Measurements from ENCODE around the gene TCERG1L.
"Not testable (repeated sequence)": the region's sequence is repeated elsewhere in the genome, so short reads cannot be mapped to it uniquely, and the experiment has no call there.

TCERG1L gene

DNA sequence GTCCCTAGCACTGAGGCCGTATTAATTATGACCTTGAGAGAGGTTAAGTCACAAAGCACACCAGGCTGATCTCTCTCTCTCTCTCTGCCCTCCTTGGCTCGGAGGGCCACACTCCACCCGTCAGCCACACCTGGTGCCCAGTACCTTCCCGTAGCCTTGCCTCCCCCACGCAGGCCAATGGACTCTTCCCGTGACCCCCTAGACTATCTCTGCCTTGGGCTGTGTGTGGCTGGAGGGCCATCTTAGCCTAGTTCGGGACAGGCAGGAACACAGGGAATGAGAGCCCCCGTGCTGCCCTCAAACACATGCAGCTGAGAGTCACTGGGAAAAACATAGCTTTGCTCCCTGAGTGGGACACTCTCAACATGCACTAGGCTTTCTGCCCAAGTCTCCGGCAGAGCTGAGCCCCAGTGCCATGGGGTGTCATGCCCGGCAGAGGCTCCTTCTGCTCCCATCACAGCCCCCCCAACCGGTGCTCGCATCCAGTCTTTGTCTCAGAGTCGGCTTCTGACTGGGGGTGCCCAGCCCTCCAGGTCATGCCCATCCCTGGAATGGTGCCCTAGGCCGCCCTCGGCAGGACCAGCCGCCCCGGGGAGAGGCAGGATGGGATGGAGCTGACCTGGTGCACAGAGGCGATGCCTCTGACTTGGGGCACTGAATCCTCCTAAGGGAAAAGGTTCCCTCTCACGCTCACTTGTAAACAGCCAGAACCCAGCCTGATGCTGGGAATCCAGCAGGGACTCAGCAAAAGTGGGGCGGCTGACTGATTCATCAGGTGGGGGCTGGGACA lies 63.0 kb downstream of the TCERG1L start:
- DNase-seq (ENCODE audit: low read depth in 3 of 3): no peak

- no peak for DNase-seq (ENCODE audit: low read depth in 3 of 3)
These were observed 63.6 kb downstream of the TCERG1L start for GRCh38 chr10:131247873-131248272.

- DNase-seq (ENCODE audit: low read depth in 3 of 3): no peak
These were observed 64.7 kb downstream of the TCERG1L start for GRCh38 chr10:131246775-131247174.

- DNase-seq (ENCODE audit: low read depth in 3 of 3): no peak
These were observed 65.4 kb downstream of the TCERG1L start for GRCh38 chr10:131246089-131246488.

DNA sequence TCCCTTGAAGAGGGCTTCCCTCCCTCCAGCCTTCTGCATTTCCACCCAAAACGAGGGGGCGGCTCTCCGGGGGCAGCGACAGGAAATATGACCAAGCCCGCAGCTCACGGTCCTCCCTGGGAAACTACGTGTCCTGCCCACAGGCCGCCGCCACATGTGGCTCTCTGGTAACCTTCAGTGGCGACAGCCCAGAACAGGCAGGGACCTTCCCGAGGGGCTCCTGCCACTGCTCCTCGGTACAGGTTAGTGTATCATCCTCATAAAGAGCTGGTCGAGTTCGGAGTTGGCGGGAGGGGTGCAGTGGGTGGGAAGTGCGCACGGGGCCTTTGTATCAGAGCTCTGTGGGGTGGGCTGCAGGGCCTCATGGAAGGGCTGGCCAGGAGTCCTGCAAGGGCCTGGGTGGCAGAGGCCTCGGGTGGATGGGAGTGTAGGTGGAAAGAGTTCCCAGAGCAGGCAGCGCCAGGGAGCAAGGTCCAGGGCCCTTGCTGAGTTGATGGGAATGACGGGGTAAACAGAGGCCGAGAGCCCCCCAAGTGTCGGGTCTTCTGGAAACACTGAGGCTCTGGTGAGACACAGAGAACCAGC lies 66.0 kb downstream of the TCERG1L start:
- no peak for DNase-seq (ENCODE audit: low read depth in 3 of 3)

DNA sequence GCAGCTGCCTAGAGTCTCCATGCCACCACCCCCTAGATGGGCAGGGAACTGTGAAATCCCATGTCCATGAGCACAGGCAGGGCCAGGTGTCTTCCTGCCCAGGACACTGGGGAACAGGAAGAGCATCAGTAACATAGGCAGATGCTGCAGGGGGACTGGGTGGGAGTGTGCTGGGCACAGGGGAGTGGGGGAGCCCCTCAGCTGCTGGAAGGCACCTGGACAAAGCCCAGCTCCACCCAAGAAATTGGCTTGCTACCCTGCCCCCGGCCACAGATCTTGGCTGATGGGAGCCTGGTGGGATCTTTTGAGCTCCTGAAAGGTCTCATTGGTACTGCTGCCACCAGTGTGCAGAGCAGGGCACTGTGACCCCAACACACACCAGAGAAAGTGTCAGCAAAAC lies 66.7 kb downstream of the TCERG1L start:
- DNase-seq (ENCODE audit: low read depth in 3 of 3): no peak

GRCh38 chr10:131243076-131243475 lies 68.4 kb downstream of the TCERG1L start:
- DNase-seq (ENCODE audit: low read depth in 3 of 3): no peak

GRCh38 chr10:131242007-131242406 lies 69.5 kb downstream of the TCERG1L start:
- DNase-seq (ENCODE audit: low read depth in 3 of 3): peak in 1 of 3 experiments; percentile 21

DNA sequence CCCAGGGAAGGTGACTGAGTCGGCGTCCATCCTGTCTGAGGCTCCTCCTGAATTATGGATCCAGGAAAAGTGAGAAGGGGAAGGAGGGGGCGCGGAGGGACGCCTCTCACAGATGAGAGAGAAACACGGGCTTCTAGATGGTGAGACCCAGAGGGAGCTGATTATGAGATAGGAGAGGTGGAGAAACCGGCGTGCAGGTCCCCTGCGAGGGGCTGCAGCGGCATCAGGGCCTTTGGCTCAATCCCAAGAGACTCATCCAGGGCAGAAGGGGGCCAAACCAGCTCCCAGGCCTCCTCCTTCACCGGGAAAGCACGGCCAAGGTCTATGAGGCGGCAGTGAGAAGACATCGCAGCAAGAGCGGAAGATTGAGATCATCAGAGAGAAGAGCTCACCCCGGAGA lies 70.8 kb downstream of the TCERG1L start:
- no peak for DNase-seq (ENCODE audit: low read depth in 3 of 3)

- no peak for DNase-seq (ENCODE audit: low read depth in 3 of 3)
These were observed 71.6 kb downstream of the TCERG1L start for GRCh38 chr10:131239926-131240325.

- DNase-seq (ENCODE audit: low read depth in 3 of 3): no peak
These were observed 72.1 kb downstream of the TCERG1L start for GRCh38 chr10:131239450-131239849.

GRCh38 chr10:131238669-131239280 lies 72.7 kb downstream of the TCERG1L start:
- no peak for DNase-seq (ENCODE audit: low read depth in 3 of 3)

GRCh38 chr10:131237991-131238651 lies 73.4 kb downstream of the TCERG1L start:
- no peak for DNase-seq (ENCODE audit: low read depth in 3 of 3)

DNA sequence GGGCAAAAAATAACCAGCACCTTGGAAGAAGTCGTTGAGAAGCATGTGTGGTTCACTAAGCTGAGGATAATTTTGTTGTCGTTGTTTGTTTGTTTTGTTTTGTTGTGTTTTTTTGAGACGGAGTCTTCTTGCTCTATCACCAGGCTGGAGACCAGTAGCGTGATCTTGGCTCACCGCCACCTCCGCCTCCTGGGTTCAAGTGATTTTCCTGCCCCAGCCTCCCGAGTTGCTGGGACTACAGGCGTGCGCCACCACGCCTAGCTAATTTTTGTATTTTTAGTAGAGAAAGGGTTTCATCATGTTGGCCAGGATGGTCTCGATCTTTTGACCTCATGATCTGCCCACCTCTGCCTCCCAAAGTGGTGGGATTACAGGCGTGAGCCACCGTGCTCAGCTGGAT lies 76.9 kb downstream of the TCERG1L start:
- not testable (repeated sequence) for DNase-seq (ENCODE audit: low read depth in 3 of 3)

DNA sequence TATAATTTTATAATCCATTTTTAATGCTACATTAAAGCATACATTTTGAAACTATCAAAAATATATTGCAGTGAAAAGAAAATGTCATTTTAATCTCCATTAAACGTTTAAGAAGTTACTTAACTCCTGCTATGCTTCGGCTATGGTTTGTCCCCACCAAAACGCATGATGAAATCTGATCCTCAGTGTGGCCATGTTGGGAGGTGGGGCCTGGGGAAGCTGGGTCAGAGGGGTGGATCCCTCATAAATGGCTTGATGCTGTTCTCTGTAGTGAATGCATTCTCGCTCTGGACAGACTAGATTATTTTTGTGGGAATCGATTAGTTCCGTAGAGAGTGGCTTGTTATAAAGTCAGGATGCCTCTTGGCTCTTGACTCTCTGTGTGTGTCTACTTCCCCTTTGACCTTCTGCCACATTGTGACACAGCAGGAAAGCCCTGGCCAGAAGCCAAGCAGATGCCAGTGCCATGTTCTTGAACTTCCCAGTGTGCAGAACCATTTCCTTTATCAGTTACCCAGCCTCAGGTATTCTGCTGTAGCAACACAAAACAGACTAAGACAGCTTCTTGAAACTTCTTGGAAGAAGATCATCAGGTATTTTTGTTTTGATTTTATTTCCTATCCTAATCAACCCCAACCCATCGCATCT lies 77.8 kb downstream of the TCERG1L start:
- no peak for DNase-seq (ENCODE audit: low read depth in 3 of 3)

DNA sequence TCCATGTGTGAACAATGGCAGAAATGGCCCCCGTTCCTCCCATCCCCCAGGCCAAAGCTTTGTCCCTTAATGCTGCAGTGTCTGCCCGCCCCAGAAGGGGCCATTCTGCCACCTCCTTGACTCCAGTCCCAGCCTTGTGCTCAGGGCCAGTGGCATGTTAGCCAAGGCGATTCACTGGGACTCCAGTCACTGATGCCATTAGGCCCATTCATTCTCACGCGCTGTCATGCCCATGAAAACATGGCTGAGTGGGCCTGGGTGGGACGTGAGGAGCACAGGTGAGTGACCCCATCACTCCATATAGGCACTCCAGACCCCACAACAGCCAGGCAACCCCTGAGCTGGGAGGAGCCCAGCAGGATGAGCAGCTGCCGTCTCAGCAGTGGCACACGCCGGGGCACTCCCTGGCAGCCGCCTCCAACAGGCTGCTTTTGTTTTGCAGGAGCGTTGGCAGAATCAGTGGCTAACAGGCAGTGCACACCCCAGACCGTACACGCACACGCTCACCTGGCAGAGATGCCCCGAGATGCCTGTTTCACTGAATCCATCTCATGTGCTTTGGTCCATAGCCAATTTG lies 79.5 kb downstream of the TCERG1L start:
- no peak for DNase-seq (ENCODE audit: low read depth in 3 of 3)

DNA sequence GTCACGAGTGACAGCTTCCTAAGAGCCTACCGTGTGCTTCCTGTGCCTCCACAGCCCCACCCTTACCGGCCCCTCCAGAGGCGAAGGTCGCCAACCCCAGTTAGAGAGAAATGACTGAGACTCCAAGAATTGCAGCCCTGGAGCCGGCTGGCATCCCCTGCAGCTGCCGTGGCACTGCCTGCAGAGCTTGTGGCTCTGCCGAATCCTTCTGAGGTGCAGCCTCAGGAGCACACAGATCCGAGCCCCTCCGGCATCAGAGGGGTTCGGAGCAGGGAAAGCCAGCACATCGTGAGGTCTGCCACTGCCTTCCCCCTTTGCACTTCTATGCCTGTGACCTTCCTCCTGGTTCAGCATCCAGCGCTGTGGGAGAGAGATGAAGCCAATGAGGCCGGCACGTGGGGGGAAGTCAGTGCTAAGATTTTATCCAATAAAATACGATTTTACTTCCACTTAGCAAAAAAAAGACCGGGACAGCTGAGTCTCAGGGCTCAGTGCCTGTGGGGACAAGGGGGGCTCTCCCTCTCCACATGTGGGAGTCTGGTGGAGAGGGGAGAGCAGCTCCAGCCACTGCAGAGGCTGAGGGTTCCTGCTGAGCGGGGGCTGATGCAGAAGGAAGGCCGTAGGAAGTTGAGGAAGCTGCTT lies 80.1 kb downstream of the TCERG1L start:
- DNase-seq (ENCODE audit: low read depth in 3 of 3): no peak

DNA sequence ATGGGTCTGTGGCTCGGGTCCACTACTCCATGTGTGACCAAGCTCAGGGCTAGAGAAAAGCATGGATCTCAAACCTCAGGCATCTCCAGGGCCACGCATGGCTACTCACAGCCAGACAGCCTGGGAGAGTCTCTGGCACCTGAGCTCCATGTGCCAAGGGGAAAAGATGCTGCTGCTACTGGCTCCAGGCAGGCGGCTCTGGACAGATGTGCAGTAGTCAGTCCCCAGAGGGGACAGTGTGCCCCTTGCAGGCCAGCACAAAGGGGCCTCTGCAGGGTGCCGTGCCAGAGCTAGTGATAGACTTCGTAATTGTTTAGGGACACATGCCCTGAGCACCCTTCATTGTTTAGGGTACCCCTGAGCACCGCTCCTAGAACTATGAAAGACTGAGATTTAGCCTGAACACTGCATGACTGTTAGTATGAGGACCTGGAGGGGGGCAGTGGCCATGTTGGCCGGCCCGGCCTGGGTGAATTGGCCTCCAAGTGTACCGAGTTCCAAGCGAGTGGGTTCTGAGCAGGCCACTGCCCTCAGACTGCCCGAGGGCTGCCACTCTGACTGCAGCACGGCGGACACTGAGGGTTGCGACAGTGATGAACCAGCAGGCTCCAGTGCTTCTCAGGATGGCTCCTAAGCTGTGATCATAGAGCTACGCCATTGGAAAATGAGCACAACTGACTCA lies 80.7 kb downstream of the TCERG1L start:
- DNase-seq (ENCODE audit: low read depth in 3 of 3): no peak

DNA sequence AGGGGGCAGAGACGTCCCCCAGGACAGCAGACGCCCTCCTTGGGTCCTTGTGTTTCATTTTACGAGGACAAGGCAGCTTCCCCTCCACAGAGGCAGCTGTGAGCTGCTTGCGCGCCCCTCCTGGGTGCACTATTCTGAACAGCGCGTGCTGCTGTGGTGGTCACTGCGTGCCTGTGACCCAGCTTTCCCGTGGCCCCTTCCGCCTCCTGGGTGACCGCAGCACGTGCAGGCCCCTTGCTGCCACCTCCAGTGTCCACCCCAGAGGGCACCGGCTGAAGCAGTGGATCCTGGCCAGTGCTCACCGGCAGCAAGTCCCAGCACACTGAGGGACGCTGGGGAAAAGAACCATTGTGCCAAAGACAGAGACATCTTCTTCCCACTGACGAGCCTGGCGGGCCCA lies 81.4 kb downstream of the TCERG1L start:
- no peak for DNase-seq (ENCODE audit: low read depth in 3 of 3)

- DNase-seq (ENCODE audit: low read depth in 3 of 3): no peak
These were observed 84.3 kb downstream of the TCERG1L start for GRCh38 chr10:131227163-131227740.

All from stimulated activated CD4-positive, alpha-beta T cell treated with anti-CD3 and anti-CD28 coated beads, TNF-alpha, amount 100 ng/mL, for 24 hours (primary cell).